H9 (cell line): ENCODE results near the gene C4orf51. TPM values are rescaled to one million over a fixed set of nuclear protein-coding genes. Genes with fewer than 3 reads are reported as not detected.

Source experiments
- DNase-seq: peaks from one replicate; pipeline ENCODE4 v3.0.0-alpha.2; 2017
- H2AFZ ChIP-seq: one replicate; pipeline ENCODE4 v1.6.1; 2013; ENCODE audit warnings: mild to moderate bottlenecking, low read length, control low read depth, moderate library complexity
- H2AK5ac ChIP-seq: 2 replicates; pipeline ENCODE4 v1.6.1; 2013; ENCODE audit warnings: low read length, control low read depth, mixed read lengths; ENCODE audit not compliant: insufficient read length
- H2BK120ac ChIP-seq: one replicate; pipeline ENCODE4 v1.6.1; 2013; ENCODE audit warnings: low read depth, mild to moderate bottlenecking, low read length, control low read depth, inconsistent platforms; ENCODE audit not compliant: poor library complexity, severe bottlenecking
- H2BK12ac ChIP-seq: 2 replicates; pipeline ENCODE4 v1.6.1; 2013; ENCODE audit warnings: low read length, control low read depth, mixed read lengths, low read depth; ENCODE audit not compliant: insufficient read length
- H2BK15ac ChIP-seq: 2 replicates; pipeline ENCODE4 v1.6.1; 2013; ENCODE audit warnings: low read depth, low read length, control low read depth
- H2BK20ac ChIP-seq: one replicate; pipeline ENCODE4 v1.6.1; 2013; ENCODE audit warnings: low read depth, mild to moderate bottlenecking, low read length, control low read depth, inconsistent platforms; ENCODE audit not compliant: poor library complexity, severe bottlenecking
- H2BK5ac ChIP-seq: 2 replicates; pipeline ENCODE4 v1.6.1; 2013; ENCODE audit warnings: low read length, control low read depth, mixed read lengths; ENCODE audit not compliant: insufficient read length
- H3K14ac ChIP-seq: 2 replicates; pipeline ENCODE4 v1.6.1; 2013; ENCODE audit warnings: low read length, control low read depth; ENCODE audit not compliant: insufficient read depth
- H3K18ac ChIP-seq: 2 replicates; pipeline ENCODE4 v1.6.1; 2013; ENCODE audit warnings: low read depth, mild to moderate bottlenecking, mixed read lengths, low read length, control low read depth; ENCODE audit not compliant: insufficient read length
- H3K23ac ChIP-seq: 2 replicates; pipeline ENCODE4 v1.6.1; 2013; ENCODE audit warnings: low read length, control low read depth, mixed read lengths, low read depth; ENCODE audit not compliant: insufficient read length
- H3K23me2 ChIP-seq: 2 replicates; pipeline ENCODE4 v1.6.1; 2013; ENCODE audit warnings: low read depth, mild to moderate bottlenecking, mixed read lengths, low read length, control low read depth; ENCODE audit not compliant: insufficient read length, poor library complexity, severe bottlenecking
- H3K27ac ChIP-seq: 2 replicates; pipeline ENCODE4 v1.5.1; 2013; ENCODE audit warnings: low read length, control low read depth, mixed read lengths, low read depth; ENCODE audit not compliant: insufficient read length
- H3K27me3 ChIP-seq: 2 replicates; pipeline ENCODE4 v1.6.1; 2013; ENCODE audit warnings: low read length, control low read depth, inconsistent platforms; ENCODE audit not compliant: insufficient read depth
- H3K4ac ChIP-seq: 2 replicates; pipeline ENCODE4 v1.6.1; 2013; ENCODE audit warnings: low read depth, mild to moderate bottlenecking, control low read depth, inconsistent platforms, low read length, moderate library complexity
- H3K4me1 ChIP-seq: 2 replicates; pipeline ENCODE4 v1.6.1; 2013; ENCODE audit warnings: low read length, control low read depth, inconsistent platforms; ENCODE audit not compliant: insufficient read depth
- H3K4me2 ChIP-seq: 2 replicates; pipeline ENCODE4 v1.6.1; 2013; ENCODE audit warnings: low read length, control low read depth, mixed read lengths; ENCODE audit not compliant: insufficient read length, insufficient read depth
- H3K56ac ChIP-seq: 2 replicates; pipeline ENCODE4 v1.6.1; 2013; ENCODE audit warnings: low read depth, mild to moderate bottlenecking, mixed read lengths, low read length, control low read depth; ENCODE audit not compliant: insufficient read length
- H3K79me1 ChIP-seq: 2 replicates; pipeline ENCODE4 v1.6.1; 2013; ENCODE audit warnings: low read depth, mild to moderate bottlenecking, moderate library complexity, low read length, control low read depth, inconsistent platforms; ENCODE audit not compliant: insufficient read depth, poor library complexity, severe bottlenecking
- H3K79me2 ChIP-seq: 2 replicates; pipeline ENCODE4 v1.6.1; 2013; ENCODE audit warnings: low read length, control low read depth, inconsistent platforms; ENCODE audit not compliant: insufficient read depth
- H3K9ac ChIP-seq: 2 replicates; pipeline ENCODE4 v1.6.1; 2013; ENCODE audit warnings: low read length, control low read depth, mixed read lengths; ENCODE audit not compliant: insufficient read length; ENCODE audit errors: extremely low read depth
- H3K9me3 ChIP-seq: one replicate; pipeline ENCODE4 v1.6.1; 2013; ENCODE audit warnings: low read depth, low read length, inconsistent platforms; ENCODE audit not compliant: control insufficient read depth
- H3T11ph ChIP-seq: one replicate; pipeline ENCODE4 v1.6.1; 2013; ENCODE audit warnings: mild to moderate bottlenecking, low read length, control low read depth, inconsistent platforms
- H4K20me1 ChIP-seq: one replicate; pipeline ENCODE4 v1.6.1; 2013; ENCODE audit not compliant: control insufficient read depth, insufficient read length, insufficient read depth
- H4K5ac ChIP-seq: 2 replicates; pipeline ENCODE4 v1.6.1; 2013; ENCODE audit warnings: low read depth, mild to moderate bottlenecking, mixed read lengths, low read length, control low read depth; ENCODE audit not compliant: insufficient read length
- H4K8ac ChIP-seq: replicated peaks from 2 replicates; pipeline ENCODE4 v1.6.1; 2013; ENCODE audit warnings: low read length, control low read depth, mixed read lengths, low read depth; ENCODE audit not compliant: insufficient read length
- H4K91ac ChIP-seq: 2 replicates; pipeline ENCODE4 v1.6.1; 2013; ENCODE audit warnings: low read depth, mild to moderate bottlenecking, moderate library complexity, mixed read lengths, low read length, control low read depth; ENCODE audit not compliant: insufficient read length
- H3K27ac Mint-ChIP-seq, 3 experiments: 2 replicates in 2 of 3; 3 replicates in 1 of 3; pipeline ENCODE4 v1.8.0; 2020 to 2021; ENCODE audit warnings: mixed read lengths in 3 of 3, mild to moderate bottlenecking in 1 of 3, moderate library complexity in 1 of 3
- H3K27me3 Mint-ChIP-seq: 2 replicates; pipeline ENCODE4 v1.8.0; 2021; ENCODE audit warnings: low read depth, mild to moderate bottlenecking, moderate library complexity, mixed read lengths
- H3K36me3 Mint-ChIP-seq, 3 experiments: 2 replicates in 2 of 3; 3 replicates in 1 of 3; pipeline ENCODE4 v1.8.0; 2020 to 2021; ENCODE audit warnings: low read depth in 3 of 3, mixed read lengths in 3 of 3; ENCODE audit not compliant: insufficient read depth in 1 of 3
- H3K4me1 Mint-ChIP-seq, 2 experiments: 2 replicates each; pipeline ENCODE4 v1.8.0; 2020; ENCODE audit warnings: mixed read lengths in 2 of 2
- H3K4me3 Mint-ChIP-seq, 2 experiments: 2 replicates in 1 of 2; 3 replicates in 1 of 2; pipeline ENCODE4 v1.8.0; 2020 to 2021; ENCODE audit warnings: mild to moderate bottlenecking in 2 of 2, mixed read lengths in 2 of 2, moderate library complexity in 1 of 2
- H3K9me3 Mint-ChIP-seq, 2 experiments: 2 replicates in 1 of 2; 3 replicates in 1 of 2; pipeline ENCODE4 v1.8.0; 2020; ENCODE audit warnings: mild to moderate bottlenecking in 2 of 2, mixed read lengths in 2 of 2, moderate library complexity in 1 of 2
- WGBS: extraction: QIAGEN DNeasy Blood & Tissue Kit; methylation state at CpG from one replicate; pipeline ENCODE4 v1.1.7; 2013; ENCODE audit warnings: missing lambda C conversion rate, low lambda C conversion rate, mixed read lengths; ENCODE audit not compliant: insufficient read length; ENCODE audit errors: extremely low coverage; 5-methylcytosine and 5-hydroxymethylcytosine counted together
- total RNA-seq: library from RNA; stranded (reverse); gene quantifications from 2 replicates; pipeline ENCODE4 v1.2.1, GENCODE V29; 2021
- TF ChIP-seq, protein P1 (sequence below): fragments of 200-600 bp; sonication (generic); conservative IDR thresholded peaks from 3 replicates; pipeline ENCODE4 v1.8.0; 2021; ENCODE audit warnings: antibody characterized with exemption, mild to moderate bottlenecking

The C4orf51 gene
- total RNA-seq, 1 experiment from 2014 or later: 6.0 TPM

GRCh38 chr4:145772347-145772746, 92.4 kb downstream of the C4orf51 start:
- H2BK15ac ChIP-seq: no peak overlapping the region
- Mint-ChIP-seq H3K9me3 (no peaks in the 10 kb centered on the region), H3K27me3 (no peaks in the 10 kb centered on the region), H3K4me3 (no peak overlapping the region), H3K36me3 (peaks cover 20 to 63% (median 44%) of the 10 kb centered on the region in 3 experiments; a peak in 6 of 7 replicates), H3K27ac (no peak overlapping the region), H3K4me1 (no peaks in the 10 kb centered on the region)
- no peak overlapping the region for H3K27ac ChIP-seq
- H3K79me2 ChIP-seq: no peaks in the 10 kb centered on the region
- TF ChIP-seq, protein P1, sequence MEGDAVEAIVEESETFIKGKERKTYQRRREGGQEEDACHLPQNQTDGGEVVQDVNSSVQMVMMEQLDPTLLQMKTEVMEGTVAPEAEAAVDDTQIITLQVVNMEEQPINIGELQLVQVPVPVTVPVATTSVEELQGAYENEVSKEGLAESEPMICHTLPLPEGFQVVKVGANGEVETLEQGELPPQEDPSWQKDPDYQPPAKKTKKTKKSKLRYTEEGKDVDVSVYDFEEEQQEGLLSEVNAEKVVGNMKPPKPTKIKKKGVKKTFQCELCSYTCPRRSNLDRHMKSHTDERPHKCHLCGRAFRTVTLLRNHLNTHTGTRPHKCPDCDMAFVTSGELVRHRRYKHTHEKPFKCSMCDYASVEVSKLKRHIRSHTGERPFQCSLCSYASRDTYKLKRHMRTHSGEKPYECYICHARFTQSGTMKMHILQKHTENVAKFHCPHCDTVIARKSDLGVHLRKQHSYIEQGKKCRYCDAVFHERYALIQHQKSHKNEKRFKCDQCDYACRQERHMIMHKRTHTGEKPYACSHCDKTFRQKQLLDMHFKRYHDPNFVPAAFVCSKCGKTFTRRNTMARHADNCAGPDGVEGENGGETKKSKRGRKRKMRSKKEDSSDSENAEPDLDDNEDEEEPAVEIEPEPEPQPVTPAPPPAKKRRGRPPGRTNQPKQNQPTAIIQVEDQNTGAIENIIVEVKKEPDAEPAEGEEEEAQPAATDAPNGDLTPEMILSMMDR: no peak
- H2AFZ ChIP-seq: no peak overlapping the region
- no peak overlapping the region for H4K5ac ChIP-seq
- no peak overlapping the region for H2BK120ac ChIP-seq
- H2AK5ac ChIP-seq: no peak overlapping the region
- no peak overlapping the region for H4K91ac ChIP-seq
- WGBS: no CpG with 5 or more reads among the region's 2 CpGs
- no peaks in the 10 kb centered on the region for H3K9me3 ChIP-seq
- H3K18ac ChIP-seq: no peak overlapping the region
- peaks cover 3% of the 10 kb centered on the region for H4K20me1 ChIP-seq
- H3T11ph ChIP-seq: no peak overlapping the region
- no peak overlapping the region for H3K4ac ChIP-seq
- no peak overlapping the region for H4K8ac ChIP-seq
- H2BK5ac ChIP-seq: no peak overlapping the region
- H3K79me1 ChIP-seq: no peaks in the 10 kb centered on the region
- no peak overlapping the region for H3K56ac ChIP-seq
- no peaks in the 10 kb centered on the region for H3K27me3 ChIP-seq
- no peaks in the 10 kb centered on the region for H3K4me1 ChIP-seq
- no peak overlapping the region for H2BK12ac ChIP-seq
- no peak overlapping the region for H3K4me2 ChIP-seq
- no peak overlapping the region for H3K9ac ChIP-seq
- no peaks in the 10 kb centered on the region for H3K23me2 ChIP-seq
- no peak for DNase-seq
- no peak overlapping the region for H2BK20ac ChIP-seq
- no peak overlapping the region for H3K23ac ChIP-seq
- no peak overlapping the region for H3K14ac ChIP-seq
